CD4-positive, alpha-beta T cell treated with Interleukin-6 at 100 ng/mL for 8 hours (primary cell): ENCODE measurements around the gene NATD1.
"Not testable (repeated sequence)": the region's sequence is repeated elsewhere in the genome, so short reads cannot be mapped to it uniquely, and the experiment has no call there.

Source experiments
- DNase-seq: peaks from one replicate; pipeline ENCODE4 v3.0.0-alpha.2; 2020; ENCODE audit warnings: mixed read lengths, low spot score

The NATD1 gene

GRCh38 chr17:21246698-21247097, 6.5 kb downstream of the NATD1 start:
- DNase-seq = no peak

GRCh38 chr17:21245639-21246084, 7.5 kb downstream of the NATD1 start:
- DNase-seq = no peak

DNA sequence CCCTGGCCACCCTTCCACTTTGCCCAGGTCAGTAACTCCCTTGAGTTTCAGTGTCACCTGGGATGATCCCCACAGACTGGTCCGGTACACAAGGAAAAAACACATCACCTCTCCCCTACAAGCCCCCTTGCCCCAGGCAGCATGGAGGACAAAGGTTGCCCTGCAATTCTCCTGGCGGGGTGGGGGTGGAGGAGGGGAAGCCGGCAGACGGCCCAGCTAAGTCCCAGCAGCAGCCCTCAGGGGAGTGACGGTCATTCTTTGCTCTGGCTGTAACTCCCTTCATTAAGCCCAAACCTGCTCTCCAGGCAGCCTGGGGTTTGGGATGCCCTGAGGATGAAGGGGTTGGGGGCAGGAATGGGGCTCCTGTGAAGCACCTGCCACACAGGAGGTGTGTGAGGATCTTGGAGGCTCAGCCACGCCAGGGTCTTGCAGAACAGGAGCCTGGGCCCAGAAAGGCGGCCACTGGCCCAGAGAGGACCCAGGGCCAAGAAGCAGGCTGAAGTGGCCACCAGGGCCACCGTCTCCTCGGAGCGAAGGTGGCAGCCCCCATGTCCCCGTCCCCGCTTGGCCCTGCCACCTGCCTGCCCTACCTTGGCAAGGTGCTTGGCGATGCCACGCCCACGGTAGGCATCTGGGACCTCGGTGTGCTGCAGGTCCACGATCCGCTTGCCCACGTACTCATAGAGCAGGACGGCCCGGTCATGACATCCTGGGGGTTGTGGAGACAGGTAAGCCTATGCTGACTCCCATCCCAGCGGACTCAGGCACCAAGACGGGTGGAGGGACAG, 9.5 kb downstream of the NATD1 start:
- DNase-seq = no peak

DNA sequence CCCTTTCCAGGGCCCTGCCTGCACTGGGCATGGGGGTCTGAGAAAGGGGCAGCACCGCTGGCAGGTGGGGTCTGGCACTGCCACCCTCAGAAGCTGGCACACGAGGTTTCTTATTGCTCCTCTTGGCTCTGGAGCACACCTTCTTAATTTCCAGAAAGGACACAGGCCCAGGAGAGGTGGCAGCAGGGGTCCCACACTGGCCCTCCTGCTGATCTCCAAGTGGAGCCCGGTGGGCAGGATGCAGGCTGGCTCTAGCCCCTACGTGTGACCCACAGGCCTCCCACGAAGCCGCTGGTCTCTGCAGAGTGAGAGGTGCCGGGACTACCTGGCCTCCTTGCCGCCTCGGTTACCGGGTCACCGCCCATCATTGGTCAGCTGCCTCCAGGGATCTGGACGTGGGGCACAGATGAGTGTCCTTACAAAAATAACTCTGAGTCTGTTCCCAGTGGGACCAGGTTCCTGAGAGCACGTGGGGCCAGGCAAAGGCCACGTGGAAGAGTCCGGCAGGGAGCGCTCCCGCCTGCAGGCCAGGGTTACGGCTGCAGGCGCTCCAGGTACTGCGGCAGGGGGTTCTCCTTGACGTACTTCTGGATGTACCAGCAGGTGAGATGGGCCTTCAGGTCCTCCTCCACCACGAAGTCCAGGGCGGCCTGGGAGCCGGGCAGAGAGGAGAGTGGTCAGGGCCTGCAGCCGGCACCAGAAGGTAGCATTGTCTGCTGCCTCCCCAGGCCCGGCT, 10.3 kb downstream of the NATD1 start:
- no peak for DNase-seq

- DNase-seq = no peak
Measured at GRCh38 chr17:21242026-21242697, 11.0 kb downstream of the NATD1 start.

DNA sequence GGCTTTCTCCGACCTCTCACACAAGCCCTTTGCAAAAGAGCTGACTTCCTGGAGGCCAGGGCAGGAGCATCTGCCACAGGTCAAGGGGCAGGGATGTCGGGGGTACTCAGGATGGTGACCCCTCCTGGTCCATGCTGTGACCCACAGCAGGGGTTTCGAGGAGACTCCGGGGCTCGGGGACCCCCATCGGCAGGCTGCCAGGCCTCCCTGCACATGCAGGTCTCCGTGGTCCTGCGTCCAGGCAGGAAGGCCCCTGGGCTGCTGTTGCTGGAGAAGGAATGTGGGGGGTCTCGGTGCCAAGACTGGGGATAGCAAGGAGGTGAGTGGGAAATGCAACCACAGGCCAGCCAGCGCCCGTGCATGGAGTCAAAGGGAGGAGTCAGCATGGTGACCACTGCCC, 11.6 kb downstream of the NATD1 start:
- no peak for DNase-seq

DNA sequence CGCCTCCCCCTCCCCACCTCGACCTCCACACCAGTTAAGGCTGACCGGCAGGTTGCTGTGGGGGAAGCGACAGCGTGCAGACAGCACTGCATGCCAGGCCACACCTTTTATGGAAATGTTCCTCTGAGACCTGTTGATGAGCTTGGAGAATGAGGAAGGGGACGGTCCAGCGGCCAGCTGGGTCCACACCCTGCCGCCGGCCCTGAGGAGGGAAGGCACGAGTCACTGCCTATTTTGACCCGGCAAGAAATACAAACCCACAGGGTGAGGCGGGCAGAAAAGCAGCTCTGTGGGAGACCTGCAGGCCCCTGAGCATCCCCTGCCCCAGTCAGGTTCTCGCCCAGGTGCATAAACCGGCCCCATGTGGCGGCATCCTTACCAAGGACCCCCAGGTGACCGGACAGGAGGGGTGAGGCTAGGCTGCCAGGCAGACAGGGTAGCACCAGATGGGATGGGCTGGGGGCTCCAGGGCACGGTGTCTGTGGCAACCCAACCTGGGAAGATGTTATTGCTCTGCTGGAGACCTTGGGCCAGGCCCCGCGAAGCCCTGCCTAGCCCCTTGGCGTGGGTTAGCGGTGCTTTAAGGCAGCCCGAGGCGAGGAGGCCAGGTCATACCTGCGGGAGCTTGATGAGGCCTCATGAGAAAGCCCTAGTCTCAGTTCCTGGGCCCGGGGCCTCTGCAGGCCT, 12.7 kb downstream of the NATD1 start:
- DNase-seq = no peak

DNA sequence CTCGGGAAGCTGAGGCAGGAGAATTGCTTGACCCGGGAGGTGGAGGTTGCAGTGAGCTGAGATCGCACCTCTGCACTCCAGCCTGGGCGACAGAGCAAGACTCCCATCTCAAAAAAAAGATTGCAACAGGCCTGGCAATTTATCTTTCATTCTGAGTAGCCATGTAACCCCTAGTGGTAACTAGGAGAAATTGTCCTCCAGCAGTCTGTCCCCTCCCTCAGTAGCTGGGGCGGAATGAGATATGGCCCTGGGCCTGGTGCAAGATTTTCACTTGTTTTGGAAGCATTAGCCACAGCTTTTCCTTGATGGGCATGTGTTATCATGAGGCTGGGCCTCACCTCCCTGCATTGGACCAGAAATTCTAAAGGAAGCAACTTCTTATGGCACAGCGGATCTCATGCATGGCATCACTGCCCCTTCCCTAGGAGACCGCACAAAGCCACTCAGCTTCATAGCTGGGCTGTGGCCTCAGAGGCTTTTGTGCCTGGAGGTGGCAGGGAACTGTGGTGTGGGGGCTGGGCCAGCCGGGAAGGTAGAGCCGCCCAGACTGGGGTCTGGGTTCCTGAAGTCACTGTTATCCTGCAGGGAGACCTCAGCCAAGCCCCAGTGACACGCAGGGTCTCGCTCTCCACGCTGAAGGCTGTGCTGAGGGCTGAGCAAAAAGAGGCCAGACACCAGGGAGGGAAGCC, 13.4 kb downstream of the NATD1 start:
- DNase-seq = no peak

DNA sequence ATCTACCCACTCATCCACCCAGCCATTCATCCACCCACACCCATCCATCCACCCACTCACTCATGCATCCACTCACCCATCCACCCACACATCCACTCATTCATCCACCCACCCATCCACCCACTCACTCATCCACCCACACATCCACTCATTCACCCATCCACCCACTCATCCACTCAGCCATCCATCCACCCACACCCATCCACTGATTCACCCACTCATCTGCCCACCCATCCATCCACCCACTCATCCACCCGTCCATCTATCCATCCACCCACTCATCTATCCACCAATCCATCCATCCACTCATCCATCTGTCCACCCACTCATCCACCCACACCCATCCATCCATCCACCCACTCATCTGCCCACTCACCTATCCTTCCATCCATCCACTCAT, 17.3 kb downstream of the NATD1 start:
- no peak for DNase-seq

- DNase-seq = no peak
Measured at GRCh38 chr17:21233581-21234347, 19.4 kb downstream of the NATD1 start.

DNA sequence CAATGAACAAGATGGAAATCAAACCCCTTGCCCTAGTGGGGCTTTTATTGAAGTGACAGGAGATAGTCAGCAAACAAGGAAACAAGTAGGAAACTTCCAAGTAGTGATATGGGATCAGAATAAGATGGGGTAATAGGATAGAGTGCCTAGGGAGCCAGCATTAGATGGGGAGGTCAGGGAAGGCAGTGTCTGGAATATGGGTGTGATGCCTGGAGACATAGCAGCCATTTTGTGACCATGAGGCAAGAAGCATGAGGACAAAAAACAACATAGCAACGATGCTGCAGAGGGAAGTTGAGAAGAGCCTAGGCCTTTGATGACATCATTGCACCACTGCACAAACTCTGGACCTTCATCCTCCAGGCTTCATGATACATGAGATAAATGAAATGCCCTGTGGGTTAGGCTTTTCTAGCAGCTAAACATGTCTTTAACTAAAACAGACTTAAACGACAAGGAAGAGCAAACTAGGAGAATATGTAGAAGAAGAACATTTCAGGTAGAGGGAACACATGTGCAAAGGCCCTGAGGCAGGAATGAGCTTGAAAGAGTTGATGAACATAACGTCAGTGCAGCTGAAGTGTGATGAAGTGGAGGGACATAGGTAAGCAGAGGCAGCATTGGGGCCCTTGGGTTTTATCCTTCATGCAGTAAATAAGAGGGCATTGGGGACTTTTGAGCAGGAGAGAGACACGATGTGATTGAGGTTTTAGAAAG, 21.0 kb downstream of the NATD1 start:
- DNase-seq = no peak

DNA sequence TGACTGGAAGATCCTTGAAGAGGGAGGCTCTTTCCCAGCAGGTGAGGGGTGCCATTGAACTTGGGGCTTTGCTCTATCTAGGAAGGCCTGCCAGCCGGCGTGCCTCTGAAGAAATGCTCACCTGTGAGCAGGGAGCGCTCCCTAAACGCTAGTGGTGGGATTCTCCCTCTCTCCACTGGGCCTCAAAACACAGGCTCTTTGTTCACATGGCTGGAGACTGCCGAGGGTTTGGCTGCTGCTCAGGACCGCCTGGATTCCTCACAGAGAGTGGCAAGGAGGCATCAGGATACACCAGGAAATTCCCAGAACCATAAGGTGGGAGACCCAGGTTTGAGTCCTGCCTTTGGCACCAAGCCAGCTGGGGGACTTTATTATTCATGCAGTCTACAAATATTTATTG, 21.7 kb downstream of the NATD1 start:
- DNase-seq = no peak

GRCh38 chr17:21228845-21229244, 24.4 kb downstream of the NATD1 start:
- DNase-seq = no peak

GRCh38 chr17:21228111-21228510, 25.1 kb downstream of the NATD1 start:
- DNase-seq = no peak

- not testable (repeated sequence) for DNase-seq
Measured at GRCh38 chr17:21227277-21227676, 25.9 kb downstream of the NATD1 start.

- no peak for DNase-seq
Measured at GRCh38 chr17:21223086-21223485, 30.1 kb downstream of the NATD1 start.

- no peak for DNase-seq
Measured at GRCh38 chr17:21218831-21219380, 34.3 kb downstream of the NATD1 start.

DNA sequence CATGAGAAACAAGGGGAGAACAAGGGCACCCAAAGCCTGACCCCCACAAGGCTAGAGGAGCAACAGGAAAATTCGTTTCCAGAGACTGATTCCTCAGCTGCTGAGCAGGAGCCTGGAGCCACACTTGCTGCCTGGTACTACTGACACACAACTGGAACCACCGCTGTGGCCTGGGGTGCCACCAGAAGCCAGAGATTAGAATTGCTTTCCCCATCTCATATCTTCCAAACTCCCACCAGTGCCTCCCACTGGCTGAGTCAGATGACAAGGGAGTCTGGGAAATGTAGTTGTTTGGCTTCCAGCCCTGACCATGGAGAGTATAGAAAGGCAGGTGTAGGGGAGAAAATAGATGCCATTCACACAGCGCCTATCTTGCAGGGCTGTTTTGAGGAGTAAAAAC, 35.1 kb downstream of the NATD1 start:
- no peak for DNase-seq

- DNase-seq = no peak
Measured at GRCh38 chr17:21217346-21217745, 35.9 kb downstream of the NATD1 start.

DNA sequence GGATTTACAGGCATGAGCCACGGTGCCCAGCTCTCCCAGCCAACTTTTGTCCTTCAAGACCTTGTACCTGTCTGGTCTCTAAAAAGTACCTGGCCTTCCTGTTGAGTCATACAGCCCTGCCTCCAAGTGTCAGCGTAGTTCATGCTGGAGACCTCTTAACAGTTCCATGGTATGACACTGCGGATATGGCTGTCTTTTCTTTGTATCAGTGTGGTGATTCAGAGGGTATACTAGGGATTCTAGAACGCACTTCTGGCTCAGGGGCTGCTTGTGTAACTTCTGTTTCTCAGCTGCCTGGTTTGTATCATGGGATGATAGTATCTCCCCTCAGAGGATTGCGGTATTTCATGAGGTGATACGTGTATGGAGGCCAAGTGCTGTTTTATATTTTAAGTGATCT, 37.3 kb downstream of the NATD1 start:
- no peak for DNase-seq
